Inferior parietal cortex (tissue), 1 donor: ENCODE results near the gene GRIN2A.

Experiments used
- DNase-seq: peaks from one replicate; pipeline ENCODE4 v3.0.0-alpha.2; 2016; ENCODE audit errors: extremely low spot score

The GRIN2A gene

GRCh38 chr16:9860876-9861275 is 321.4 kb downstream of the GRIN2A start:
- no peak for DNase-seq

- no peak for DNase-seq
These were observed 322.4 kb downstream of the GRIN2A start for GRCh38 chr16:9859701-9860327.

GRCh38 chr16:9854675-9855074 is 327.6 kb downstream of the GRIN2A start:
- DNase-seq = no peak

- DNase-seq = no peak
These were observed 330.2 kb downstream of the GRIN2A start for GRCh38 chr16:9852003-9852402.

- DNase-seq = no peak
These were observed 331.4 kb downstream of the GRIN2A start for GRCh38 chr16:9850817-9851216.

- no peak for DNase-seq
These were observed 332.5 kb downstream of the GRIN2A start for GRCh38 chr16:9849697-9850245.

GRCh38 chr16:9847146-9847545 is 335.1 kb downstream of the GRIN2A start:
- no peak for DNase-seq

GRCh38 chr16:9846362-9847099 is 335.7 kb downstream of the GRIN2A start:
- no peak for DNase-seq

GRCh38 chr16:9845661-9846361 is 336.4 kb downstream of the GRIN2A start:
- no peak for DNase-seq

GRCh38 chr16:9844361-9844760 is 337.9 kb downstream of the GRIN2A start:
- no peak for DNase-seq

- DNase-seq = no peak
These were observed 338.7 kb downstream of the GRIN2A start for GRCh38 chr16:9843424-9844018.

- DNase-seq = no peak
These were observed 341.2 kb downstream of the GRIN2A start for GRCh38 chr16:9840761-9841665.

GRCh38 chr16:9837481-9837880 is 344.7 kb downstream of the GRIN2A start:
- no peak for DNase-seq

GRCh38 chr16:9836118-9836736 is 346.0 kb downstream of the GRIN2A start:
- DNase-seq = no peak

- DNase-seq = no peak
These were observed 355.0 kb downstream of the GRIN2A start for GRCh38 chr16:9827062-9827752.

- DNase-seq = no peak
These were observed 355.6 kb downstream of the GRIN2A start for GRCh38 chr16:9826656-9827055.

GRCh38 chr16:9824200-9825068 is 357.8 kb downstream of the GRIN2A start:
- DNase-seq = no peak

GRCh38 chr16:9823510-9823909 is 358.7 kb downstream of the GRIN2A start:
- DNase-seq = no peak

- DNase-seq = no peak
These were observed 360.3 kb downstream of the GRIN2A start for GRCh38 chr16:9821970-9822369.
